Measurements from ENCODE around the gene OSBPL10. TPM values are rescaled to one million over a fixed set of nuclear protein-coding genes. Genes with fewer than 3 reads are reported as not detected.

The OSBPL10 gene
- total and polyA plus RNA-seq, 2 of the 4 experiments (the other 2 are of a cell fraction), result 9.5 to 10.1 TPM

DNA sequence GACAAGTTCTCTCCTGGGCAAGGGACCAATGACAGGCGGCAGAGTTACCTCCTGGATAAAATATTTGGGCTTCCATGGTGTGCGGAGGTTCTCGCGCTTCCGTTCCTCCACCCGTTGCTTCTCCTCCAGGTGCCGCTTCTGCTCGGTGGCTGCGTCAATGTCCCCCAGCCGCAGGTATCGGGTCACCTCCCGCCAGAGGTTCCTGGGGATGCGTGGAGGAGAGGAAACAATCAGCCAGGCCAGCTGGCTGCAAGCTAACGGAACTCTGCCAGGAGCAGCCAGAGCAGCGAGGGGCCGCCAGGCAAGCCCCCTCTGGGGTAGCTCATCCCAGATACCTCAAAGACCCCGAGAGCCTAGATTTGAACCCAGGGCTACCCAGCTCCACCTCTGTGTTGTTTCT is 317.0 kb downstream of the OSBPL10 start:
- Histone ChIP-seq H2BK5ac (ENCODE audit: low read depth, low read length, poor library complexity, severe bottlenecking) (no peak overlapping the region), H3K9ac (ENCODE audit: low read depth, low read length) (no peak overlapping the region), H3K4me1 (ENCODE audit: control insufficient read depth, insufficient read depth, low read length) (no peaks in the 10 kb centered on the region), H3K14ac (replicated peaks; ENCODE audit: low read depth, low read length) (no peak overlapping the region), H3K23ac (ENCODE audit: low read depth, low read length) (no peak overlapping the region), H3K9me3 (ENCODE audit: control insufficient read depth, insufficient read depth, low read length) (no peaks in the 10 kb centered on the region), H2BK20ac (ENCODE audit: low read depth, low read length) (no peak overlapping the region), H3K4me2 (ENCODE audit: low read depth, low read length) (no peak overlapping the region), H3K27me3 (ENCODE audit: control insufficient read depth, insufficient read depth, low read length) (no peaks in the 10 kb centered on the region), H2AK5ac (ENCODE audit: low read depth, low read length) (no peak overlapping the region), H3K9me1 (ENCODE audit: insufficient read depth, low read length) (peaks cover 6% of the 10 kb centered on the region), H3K36me3 (ENCODE audit: control insufficient read depth, insufficient read depth, low read length) (peaks cover 2% of the 10 kb centered on the region; the same call in 1 of the 2 replicates), H3K27ac (ENCODE audit: insufficient read depth, low read length) (no peak overlapping the region), H4K5ac (ENCODE audit: low read depth, low read length) (no peak overlapping the region), H2BK120ac (ENCODE audit: low read depth, low read length) (no peak overlapping the region), H2AFZ (replicated peaks; ENCODE audit: low read length, poor library complexity) (no peak overlapping the region), H2AK9ac (replicated peaks; ENCODE audit: low read depth, low read length, poor library complexity) (no peak overlapping the region), H2BK15ac (ENCODE audit: low read depth, low read length) (no peak overlapping the region), H3K79me1 (ENCODE audit: low read depth in 1 of 2, low read length in 2 of 2) (no peaks in the 10 kb centered on the region), H3K56ac (ENCODE audit: extremely low read depth, insufficient read depth, low read length) (no peak overlapping the region), H3K4ac (ENCODE audit: low read depth, low read length) (no peak overlapping the region), H3K4me3 (ENCODE audit: insufficient read depth, low read depth, low read length) (no peak overlapping the region), H4K91ac (ENCODE audit: insufficient read depth, low read depth, low read length) (no peak overlapping the region), H4K8ac (ENCODE audit: low read depth in 2 of 2, low read length in 2 of 2) (no peak overlapping the region), H3K18ac (ENCODE audit: low read depth, low read length) (no peak overlapping the region), H4K20me1 (ENCODE audit: insufficient read depth, low read length) (no peaks in the 10 kb centered on the region)
- no TSS peak for BruUV-seq (replicated peaks)
- DNase-seq (no peak), ATAC-seq (ENCODE audit: low read depth) (no peak)
- dilution Hi-C loops (cut with HindIII; ENCODE audit: low sequenced_read_pairs, unreplicated experiment) (no loop called here), intact Hi-C loops (cut with micrococcal nuclease) (no loop called here), in situ Hi-C loops (cut with MboI; ENCODE audit: low sequenced_read_pairs) (no loop called here)
- TF ChIP-seq FOS (IDR thresholded peaks at IDR 0.05; ENCODE audit: low read depth, low read length) (no peak), CHD1 (IDR thresholded peaks at IDR 0.05; ENCODE audit: low read depth, low read length) (no peak), RCOR1 (IDR thresholded peaks at IDR 0.05; ENCODE audit: insufficient replicate concordance, low read length) (no peak), MAFK (IDR thresholded peaks at IDR 0.05; ENCODE audit: low read depth, low read length) (no peak), NFE2L2 (IDR thresholded peaks at IDR 0.05; ENCODE audit: low read depth, low read length) (no peak), CEBPB (IDR thresholded peaks at IDR 0.05; ENCODE audit: low read depth, low read length) (no peak), MXI1 (IDR thresholded peaks at IDR 0.05; ENCODE audit: borderline replicate concordance, low read depth, low read length) (no peak), MAZ (IDR thresholded peaks at IDR 0.05; ENCODE audit: borderline replicate concordance, low read depth, low read length) (no peak), SMC3 (IDR thresholded peaks at IDR 0.05; ENCODE audit: low read depth, low read length) (no peak), RAD21 (IDR thresholded peaks at IDR 0.05; ENCODE audit: low read length) (no peak), POLR2A (IDR thresholded peaks at IDR 0.05; ENCODE audit: low read depth, low read length) (no peak)
- TF ChIP-seq, protein P1, sequence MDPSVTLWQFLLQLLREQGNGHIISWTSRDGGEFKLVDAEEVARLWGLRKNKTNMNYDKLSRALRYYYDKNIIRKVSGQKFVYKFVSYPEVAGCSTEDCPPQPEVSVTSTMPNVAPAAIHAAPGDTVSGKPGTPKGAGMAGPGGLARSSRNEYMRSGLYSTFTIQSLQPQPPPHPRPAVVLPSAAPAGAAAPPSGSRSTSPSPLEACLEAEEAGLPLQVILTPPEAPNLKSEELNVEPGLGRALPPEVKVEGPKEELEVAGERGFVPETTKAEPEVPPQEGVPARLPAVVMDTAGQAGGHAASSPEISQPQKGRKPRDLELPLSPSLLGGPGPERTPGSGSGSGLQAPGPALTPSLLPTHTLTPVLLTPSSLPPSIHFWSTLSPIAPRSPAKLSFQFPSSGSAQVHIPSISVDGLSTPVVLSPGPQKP (IDR thresholded peaks at IDR 0.05; ENCODE audit: borderline replicate concordance, low read depth, low read length), result no peak
- TF ChIP-seq, protein P2, sequence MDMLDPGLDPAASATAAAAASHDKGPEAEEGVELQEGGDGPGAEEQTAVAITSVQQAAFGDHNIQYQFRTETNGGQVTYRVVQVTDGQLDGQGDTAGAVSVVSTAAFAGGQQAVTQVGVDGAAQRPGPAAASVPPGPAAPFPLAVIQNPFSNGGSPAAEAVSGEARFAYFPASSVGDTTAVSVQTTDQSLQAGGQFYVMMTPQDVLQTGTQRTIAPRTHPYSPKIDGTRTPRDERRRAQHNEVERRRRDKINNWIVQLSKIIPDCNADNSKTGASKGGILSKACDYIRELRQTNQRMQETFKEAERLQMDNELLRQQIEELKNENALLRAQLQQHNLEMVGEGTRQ (IDR thresholded peaks at IDR 0.05; ENCODE audit: low read depth, low read length), result no peak
- 100% methylated on average over 4 of the region's 17 CpGs; no CpG with 5 or more reads in 1 of the 2 experiments for WGBS, 2 experiments (ENCODE audit: extremely low coverage in 2 of 2, insufficient read length in 1 of 2)
- POLR2A ChIA-PET (ENCODE audit: unreplicated experiment), result no interaction called here
- CTCF ChIA-PET, result no interaction called here
